ENCODE results near the gene CAPN9.
"Not testable (repeated sequence)": the region's sequence is repeated elsewhere in the genome, so short reads cannot be mapped to it uniquely, and the experiment has no call there.

CAPN9 gene

GRCh38 chr1:230825761-230826160, 78.6 kb downstream of the CAPN9 start:
- no peak for DNase-seq (ENCODE audit: low read depth)

GRCh38 chr1:230826166-230826875, 79.1 kb downstream of the CAPN9 start:
- no peak for DNase-seq (ENCODE audit: low read depth)

GRCh38 chr1:230827081-230827681, 80.0 kb downstream of the CAPN9 start:
- DNase-seq (ENCODE audit: low read depth), result no peak

DNA sequence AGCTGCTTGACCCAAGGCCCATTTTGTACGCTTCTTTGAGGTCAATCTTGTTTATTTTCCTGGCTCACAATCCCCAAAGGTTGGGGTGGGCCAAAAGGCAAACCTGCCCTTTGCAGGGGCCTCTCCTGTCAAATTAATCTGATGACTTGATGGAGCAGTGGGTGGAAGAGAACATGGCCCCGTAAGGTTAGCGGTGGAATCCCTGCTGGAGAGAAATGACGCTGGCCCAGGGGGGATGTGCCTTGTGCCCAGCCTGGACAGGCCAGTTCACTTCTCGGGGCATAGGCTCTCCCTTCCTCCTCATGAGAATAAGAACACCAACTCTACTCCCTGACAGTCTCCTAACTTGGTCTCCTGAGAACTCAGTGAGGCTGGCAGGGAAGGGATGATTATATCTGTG, 80.6 kb downstream of the CAPN9 start:
- DNase-seq (ENCODE audit: low read depth), result no peak

GRCh38 chr1:230828421-230828820, 81.2 kb downstream of the CAPN9 start:
- DNase-seq (ENCODE audit: low read depth), result no peak

GRCh38 chr1:230831771-230832170, 84.6 kb downstream of the CAPN9 start:
- DNase-seq (ENCODE audit: low read depth), result no peak

- no peak for DNase-seq (ENCODE audit: low read depth)
Observed at GRCh38 chr1:230832476-230832875, 85.3 kb downstream of the CAPN9 start.

DNA sequence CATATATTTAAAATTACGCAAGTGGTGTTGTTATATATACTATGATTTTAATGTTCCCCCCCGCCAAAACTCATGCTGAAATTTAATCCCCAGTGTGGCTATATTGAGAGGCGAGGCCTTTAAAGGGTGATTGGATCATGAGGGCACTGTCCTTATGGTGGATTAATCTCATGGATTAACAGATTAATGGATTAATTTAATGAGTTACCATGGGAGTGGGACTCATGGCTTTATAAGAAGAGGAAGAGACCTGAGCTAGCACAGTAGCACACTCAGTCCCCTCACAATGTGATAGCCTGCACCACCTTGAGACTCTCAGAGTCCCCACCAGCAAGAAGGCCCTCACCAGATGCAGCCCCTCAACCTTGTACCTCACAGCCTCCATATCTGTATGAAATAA, 86.3 kb downstream of the CAPN9 start:
- no peak for DNase-seq (ENCODE audit: low read depth)

DNA sequence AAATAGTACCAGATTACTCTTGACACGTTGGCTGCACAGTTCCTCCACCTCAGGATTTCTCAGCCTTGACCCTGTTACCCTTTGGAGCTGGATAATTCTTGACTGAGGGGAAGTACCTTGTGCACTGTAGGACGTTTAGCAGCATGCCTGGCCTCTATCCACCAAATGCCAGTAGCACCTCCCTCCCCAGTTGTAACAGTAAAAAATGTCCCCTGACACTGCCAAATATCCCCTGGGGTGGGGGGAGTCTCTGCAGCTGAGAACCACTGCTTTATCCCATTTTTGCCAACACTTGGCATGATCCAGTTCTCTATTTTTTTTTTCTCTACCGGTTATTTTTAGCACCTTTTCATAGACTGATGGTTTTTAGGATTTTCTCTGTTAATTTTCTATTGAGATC, 87.1 kb downstream of the CAPN9 start:
- no peak for DNase-seq (ENCODE audit: low read depth)

DNA sequence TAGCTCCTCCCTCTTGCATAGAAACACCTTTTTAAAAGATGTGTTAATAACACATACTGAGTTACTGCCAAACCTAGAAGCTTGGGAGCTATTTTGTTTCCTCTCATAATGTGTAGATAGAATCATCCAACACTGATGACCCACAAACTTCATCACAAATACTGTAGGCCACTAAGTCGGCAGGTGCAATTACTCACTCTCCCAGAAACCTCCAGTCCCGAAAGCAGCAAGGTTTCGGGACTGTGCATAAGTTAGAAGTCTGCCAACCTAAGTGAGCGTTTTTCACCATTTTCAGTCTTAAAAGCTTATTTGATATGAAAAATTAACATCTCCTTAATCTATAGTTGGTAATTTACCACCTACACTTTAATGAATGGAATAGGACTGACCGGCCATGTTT, 89.2 kb downstream of the CAPN9 start:
- DNase-seq (ENCODE audit: low read depth), result no peak

GRCh38 chr1:230836793-230837192, 89.6 kb downstream of the CAPN9 start:
- DNase-seq (ENCODE audit: low read depth), result no peak

- no peak for DNase-seq (ENCODE audit: low read depth)
Observed at GRCh38 chr1:230839173-230839572, 92.0 kb downstream of the CAPN9 start.

DNA sequence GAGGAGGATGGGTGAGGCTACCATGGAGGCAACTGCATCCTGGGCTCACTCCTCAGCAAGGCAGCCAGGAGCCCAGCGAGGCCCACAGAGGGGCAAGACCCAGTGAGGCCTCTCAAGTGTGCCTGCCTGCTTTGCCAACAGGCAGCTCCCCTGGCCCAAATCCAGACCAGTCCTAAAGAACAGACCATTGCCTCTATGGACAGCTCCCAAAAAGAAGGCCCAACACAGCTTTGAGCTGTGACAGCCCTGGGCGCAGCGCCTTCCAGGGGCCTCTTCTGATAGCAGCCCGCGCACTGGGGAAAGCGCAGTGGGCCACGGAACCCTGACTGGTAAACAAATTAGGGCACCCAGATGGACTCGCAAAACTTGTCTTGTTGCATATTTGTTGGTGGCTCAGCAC, 95.6 kb downstream of the CAPN9 start:
- DNase-seq (ENCODE audit: low read depth), result no peak

DNA sequence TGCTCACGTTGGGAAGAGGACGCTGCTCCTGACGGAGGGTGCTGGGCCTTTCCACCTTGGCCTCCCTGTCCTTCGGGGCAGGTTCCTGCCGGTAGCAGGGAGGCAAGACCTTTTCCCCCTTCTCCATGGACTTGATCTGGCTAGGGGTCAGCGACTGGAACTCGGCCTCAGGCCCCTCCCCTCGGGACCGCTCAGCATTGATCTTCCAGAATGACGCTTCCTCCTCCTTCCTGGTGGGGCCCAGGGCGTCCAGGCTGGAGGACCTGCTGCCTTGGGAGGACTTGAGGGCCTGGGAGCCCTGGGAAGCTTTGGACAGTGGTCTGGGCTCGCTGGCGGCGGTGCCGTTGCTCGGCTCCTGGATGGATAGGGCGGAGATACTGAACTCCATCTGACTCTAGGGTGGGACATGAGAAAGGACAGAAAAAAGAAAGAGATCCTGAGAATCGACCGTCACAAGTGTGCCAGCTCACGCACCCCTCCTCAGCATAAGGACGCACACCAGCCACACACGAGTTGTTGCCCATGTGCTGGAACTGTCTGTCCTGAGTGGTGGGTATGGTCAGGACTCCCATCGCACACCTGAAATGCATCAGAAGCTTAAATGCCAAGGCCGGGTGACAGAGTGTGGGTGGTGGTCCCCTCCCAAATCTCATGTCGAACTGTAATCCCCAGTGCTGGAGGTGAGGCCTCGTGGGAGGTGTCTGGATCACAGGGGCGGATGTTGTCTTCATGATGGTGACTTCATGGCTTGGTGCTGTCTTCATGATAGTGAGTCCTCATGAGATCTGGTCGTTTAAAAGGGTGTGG, 96.5 kb downstream of the CAPN9 start:
- DNase-seq (ENCODE audit: low read depth), result no peak

- no peak for DNase-seq (ENCODE audit: low read depth)
Observed at GRCh38 chr1:230844561-230844960, 97.4 kb downstream of the CAPN9 start.

GRCh38 chr1:230845184-230845583, 98.0 kb downstream of the CAPN9 start:
- DNase-seq (ENCODE audit: low read depth), result not testable (repeated sequence)

DNA sequence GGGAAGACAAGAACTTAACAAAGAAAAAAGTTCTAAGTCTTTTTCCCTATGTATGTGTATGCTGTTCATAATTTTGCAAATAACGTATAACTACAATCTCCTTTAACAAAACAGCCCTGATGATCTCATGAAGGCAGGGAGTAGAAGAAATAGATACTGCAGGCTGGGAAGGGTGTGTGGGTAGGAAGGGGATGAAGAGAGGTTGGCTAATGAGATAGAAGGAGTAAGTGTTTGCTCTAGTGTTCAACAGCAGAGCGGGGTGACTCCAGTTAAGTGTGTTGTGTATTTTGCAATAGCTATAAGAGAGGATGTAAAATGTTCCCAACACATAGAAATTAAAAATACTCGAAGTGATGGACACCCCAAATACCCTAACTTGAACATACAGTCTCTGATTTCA, 101.0 kb downstream of the CAPN9 start:
- DNase-seq (ENCODE audit: low read depth), result no peak

- no peak for DNase-seq (ENCODE audit: low read depth)
Observed at GRCh38 chr1:230849451-230850224, 102.5 kb downstream of the CAPN9 start.

GRCh38 chr1:230850547-230850946, 103.4 kb downstream of the CAPN9 start:
- no peak for DNase-seq (ENCODE audit: low read depth)

DNA sequence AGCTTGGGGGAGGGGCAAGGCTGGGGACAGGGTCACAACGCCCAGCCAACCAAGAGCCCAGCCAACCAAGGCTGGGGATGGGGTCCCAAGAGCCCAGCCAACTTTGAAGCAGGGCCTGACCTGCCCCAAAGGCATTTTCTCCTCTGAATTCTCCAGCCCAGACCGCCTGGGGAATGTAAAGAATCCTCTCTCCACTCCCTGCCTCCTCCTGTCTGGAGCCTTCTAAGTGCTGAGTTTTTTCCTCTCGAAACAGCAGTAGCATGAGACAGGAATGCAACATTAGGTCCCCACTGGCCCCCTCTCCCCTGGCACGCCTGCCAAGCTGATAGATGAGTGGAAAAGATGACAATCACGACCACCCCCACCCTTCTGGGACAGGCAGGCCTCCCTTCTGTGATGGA, 104.1 kb downstream of the CAPN9 start:
- no peak for DNase-seq (ENCODE audit: low read depth)

Data from activated T-helper 9 cell treated with anti-CD3 and anti-CD28 coated beads, Interleukin-2, amount 50 U/mL, for 16 hours (primary cell).